ENCODE measurements around the gene ELN. TPM values are rescaled to one million over a fixed set of nuclear protein-coding genes. Genes with fewer than 3 reads are reported as not detected.
A peak's percentile ranks its signal among the peaks of the same experiment; 100 is the strongest.

Gene ELN
- polyA plus RNA-seq, 1 donor (not counting 4 experiments of a cell fraction or from before 2014, with no cell fraction given) = not detected

DNA sequence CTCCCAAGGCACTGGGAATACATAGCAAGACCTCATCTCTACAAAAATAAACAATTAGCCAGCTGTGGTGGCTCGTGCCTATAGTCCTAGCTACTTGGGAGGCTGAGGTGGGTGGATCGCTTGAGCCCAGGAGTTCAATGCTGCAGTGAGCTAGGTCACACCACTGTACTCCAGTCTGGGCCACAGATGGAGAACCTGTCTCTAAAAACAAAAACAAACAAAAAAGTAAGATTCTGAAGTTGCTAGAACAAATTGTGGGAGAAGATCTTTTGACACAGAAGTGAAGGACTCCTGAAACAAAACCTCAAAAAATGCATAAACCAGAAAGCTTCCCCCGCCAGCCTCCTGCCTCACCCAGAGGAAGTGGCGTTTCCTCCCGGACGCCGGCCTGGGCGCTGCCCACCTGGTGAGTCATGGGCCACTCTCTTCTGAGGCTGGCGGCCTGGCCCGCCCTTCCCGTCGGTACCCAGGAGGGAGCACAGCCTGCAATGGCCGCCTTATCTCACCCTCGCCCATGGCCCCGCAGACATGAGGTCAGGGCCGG, 25.4 kb upstream of the ELN start:
- DNase-seq (ENCODE audit: low read depth, low spot score) (no peak), FAIRE-seq (peak; percentile 20)
- H3K4me2 ChIP-seq (ENCODE audit: control insufficient read depth, extremely low read depth, insufficient read depth, low read depth, low read length) = peak overlapping the region; percentile 10
- H3K4me1 ChIP-seq (ENCODE audit: control insufficient read depth, extremely low read depth, insufficient read depth, low read length) = peaks cover 8% of the 10 kb centered on the region
- no peaks in the 10 kb centered on the region for H3K27me3 ChIP-seq (ENCODE audit: control insufficient read depth, extremely low read depth, insufficient read depth, low read length)
- no peak overlapping the region for H3K4me3 ChIP-seq (ENCODE audit: control insufficient read depth in 2 of 3, extremely low read depth in 1 of 3, insufficient read depth in 2 of 3, low read depth in 1 of 3, low read length in 3 of 3)
- H3K9me3 ChIP-seq (ENCODE audit: control insufficient read depth, low read depth, low read length) = no peaks in the 10 kb centered on the region
- no peaks in the 10 kb centered on the region for H4K20me1 ChIP-seq (ENCODE audit: control insufficient read depth, extremely low read depth, insufficient read depth, low read length)
- H3K9ac ChIP-seq (ENCODE audit: control insufficient read depth, extremely low read depth, insufficient read depth, low read length) = no peak overlapping the region
- no peaks in the 10 kb centered on the region for H3K9me1 ChIP-seq (ENCODE audit: control insufficient read depth, extremely low read depth, insufficient read depth, low read length)
- dilution Hi-C loops (cut with MboI; ENCODE audit: extremely low pct_ligation_motif_present, low sequenced_read_pairs) = no loop called here
- H3K79me2 ChIP-seq (ENCODE audit: control insufficient read depth, insufficient read depth, low read length) = no peaks in the 10 kb centered on the region
- no peak overlapping the region for H3K27ac ChIP-seq (ENCODE audit: control insufficient read depth, insufficient read depth, low read length)
- TF ChIP-seq, protein P1, sequence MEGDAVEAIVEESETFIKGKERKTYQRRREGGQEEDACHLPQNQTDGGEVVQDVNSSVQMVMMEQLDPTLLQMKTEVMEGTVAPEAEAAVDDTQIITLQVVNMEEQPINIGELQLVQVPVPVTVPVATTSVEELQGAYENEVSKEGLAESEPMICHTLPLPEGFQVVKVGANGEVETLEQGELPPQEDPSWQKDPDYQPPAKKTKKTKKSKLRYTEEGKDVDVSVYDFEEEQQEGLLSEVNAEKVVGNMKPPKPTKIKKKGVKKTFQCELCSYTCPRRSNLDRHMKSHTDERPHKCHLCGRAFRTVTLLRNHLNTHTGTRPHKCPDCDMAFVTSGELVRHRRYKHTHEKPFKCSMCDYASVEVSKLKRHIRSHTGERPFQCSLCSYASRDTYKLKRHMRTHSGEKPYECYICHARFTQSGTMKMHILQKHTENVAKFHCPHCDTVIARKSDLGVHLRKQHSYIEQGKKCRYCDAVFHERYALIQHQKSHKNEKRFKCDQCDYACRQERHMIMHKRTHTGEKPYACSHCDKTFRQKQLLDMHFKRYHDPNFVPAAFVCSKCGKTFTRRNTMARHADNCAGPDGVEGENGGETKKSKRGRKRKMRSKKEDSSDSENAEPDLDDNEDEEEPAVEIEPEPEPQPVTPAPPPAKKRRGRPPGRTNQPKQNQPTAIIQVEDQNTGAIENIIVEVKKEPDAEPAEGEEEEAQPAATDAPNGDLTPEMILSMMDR (optimal IDR thresholded peaks at IDR 0.05 in 1 of 3, IDR thresholded peaks at IDR 0.05 in 1 of 3, conservative IDR thresholded peaks at IDR 0.05 in 1 of 3; ENCODE audit: extremely low read depth in 1 of 3, insufficient read depth in 2 of 3, low read length in 3 of 3) = no peak
- no peak for TF ChIP-seq EZH2 (IDR thresholded peaks at IDR 0.05; ENCODE audit: low read length)
- H2AFZ ChIP-seq (ENCODE audit: control insufficient read depth, low read length) = peak overlapping the region; percentile 53
- H3K36me3 ChIP-seq (ENCODE audit: control insufficient read depth in 2 of 2, extremely low read depth in 1 of 2, insufficient read depth in 2 of 2, low read length in 2 of 2) = no peaks in the 10 kb centered on the region

DNA sequence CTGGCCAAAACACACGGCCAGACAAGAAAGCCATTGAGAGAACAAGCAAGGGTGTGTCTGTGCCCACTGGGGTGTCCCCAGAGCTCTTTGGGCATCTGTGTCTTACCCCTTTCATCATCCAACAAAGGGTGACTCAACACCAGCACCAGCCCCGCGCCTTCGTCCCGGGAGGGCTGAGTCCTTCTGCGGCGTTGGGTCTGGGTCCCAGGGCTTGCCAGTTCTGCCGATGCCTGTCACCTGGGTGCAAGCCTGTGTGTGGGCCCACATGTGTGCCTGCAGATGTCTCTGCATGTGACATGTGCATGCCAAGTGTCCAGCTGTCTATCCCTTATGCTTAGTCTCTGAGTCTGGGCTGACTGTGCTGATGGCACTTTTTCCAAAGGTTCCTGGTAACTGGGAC, 24.4 kb upstream of the ELN start:
- dilution Hi-C loops (cut with MboI; ENCODE audit: extremely low pct_ligation_motif_present, low sequenced_read_pairs) = no loop called here
- no peak overlapping the region for H3K9ac ChIP-seq (ENCODE audit: control insufficient read depth, extremely low read depth, insufficient read depth, low read length)
- H3K9me3 ChIP-seq (ENCODE audit: control insufficient read depth, low read depth, low read length) = no peaks in the 10 kb centered on the region
- H3K4me2 ChIP-seq (ENCODE audit: control insufficient read depth, extremely low read depth, insufficient read depth, low read depth, low read length) = no peak overlapping the region
- H3K27me3 ChIP-seq (ENCODE audit: control insufficient read depth, extremely low read depth, insufficient read depth, low read length) = no peaks in the 10 kb centered on the region
- no peaks in the 10 kb centered on the region for H3K79me2 ChIP-seq (ENCODE audit: control insufficient read depth, insufficient read depth, low read length)
- peaks cover 8% of the 10 kb centered on the region for H3K4me1 ChIP-seq (ENCODE audit: control insufficient read depth, extremely low read depth, insufficient read depth, low read length)
- no peaks in the 10 kb centered on the region for H3K9me1 ChIP-seq (ENCODE audit: control insufficient read depth, extremely low read depth, insufficient read depth, low read length)
- no peak overlapping the region for H3K27ac ChIP-seq (ENCODE audit: control insufficient read depth, insufficient read depth, low read length)
- H3K36me3 ChIP-seq (ENCODE audit: control insufficient read depth in 2 of 2, extremely low read depth in 1 of 2, insufficient read depth in 2 of 2, low read length in 2 of 2) = no peaks in the 10 kb centered on the region
- no peak for DNase-seq (ENCODE audit: low read depth, low spot score)
- FAIRE-seq = no peak
- H4K20me1 ChIP-seq (ENCODE audit: control insufficient read depth, extremely low read depth, insufficient read depth, low read length) = no peaks in the 10 kb centered on the region
- H2AFZ ChIP-seq (ENCODE audit: control insufficient read depth, low read length) = no peak overlapping the region
- TF ChIP-seq EZH2 (IDR thresholded peaks at IDR 0.05; ENCODE audit: low read length) = no peak
- TF ChIP-seq, protein P1 (optimal IDR thresholded peaks at IDR 0.05 in 1 of 3, IDR thresholded peaks at IDR 0.05 in 1 of 3, conservative IDR thresholded peaks at IDR 0.05 in 1 of 3; ENCODE audit: extremely low read depth in 1 of 3, insufficient read depth in 2 of 3, low read length in 3 of 3) = no peak
- H3K4me3 ChIP-seq (ENCODE audit: control insufficient read depth in 2 of 3, extremely low read depth in 1 of 3, insufficient read depth in 2 of 3, low read depth in 1 of 3, low read length in 3 of 3) = no peak overlapping the region
